KOPT-K1 (cell line): Measurements from ENCODE around the gene OR10H2.
"Not testable (repeated sequence)": the region's sequence is repeated elsewhere in the genome, so short reads cannot be mapped to it uniquely, and the experiment has no call there.

Experiments
- H3K27ac ChIP-seq: fragments of 200-600 bp; sonication (generic); 2 replicates; pipeline ENCODE4 v1.5.1; 2016; ENCODE audit warnings: antibody characterized with exemption, mild to moderate bottlenecking, low read depth, low read length; ENCODE audit not compliant: poor library complexity, severe bottlenecking
- H3K36me3 ChIP-seq: fragments of 200-600 bp; sonication (generic); 2 replicates; pipeline ENCODE4 v1.5.1; 2017; ENCODE audit warnings: antibody characterized with exemption, mild to moderate bottlenecking, low read length, moderate library complexity; ENCODE audit not compliant: insufficient read depth
- H3K9me3 ChIP-seq: fragments of 200-600 bp; sonication (generic); 2 replicates; pipeline ENCODE4 v1.5.1; 2017; ENCODE audit warnings: antibody characterized with exemption, low read length, mild to moderate bottlenecking; ENCODE audit not compliant: insufficient read depth, poor library complexity, severe bottlenecking

OR10H2 gene

GRCh38 chr19:15732388-15732787 is 4.6 kb downstream of the OR10H2 start:
- H3K27ac ChIP-seq: no peak overlapping the region
- H3K9me3 ChIP-seq: peaks cover 7% of the 10 kb centered on the region
- H3K36me3 ChIP-seq: no peaks in the 10 kb centered on the region

GRCh38 chr19:15733895-15734294 is 6.1 kb downstream of the OR10H2 start:
- Histone ChIP-seq H3K9me3 (peaks cover 7% of the 10 kb centered on the region), H3K36me3 (no peaks in the 10 kb centered on the region), H3K27ac (no peak overlapping the region)

GRCh38 chr19:15737722-15738121 is 9.9 kb downstream of the OR10H2 start, which contains the start of gene OR10H3:
TSS of gene OR10H3 (plus strand) at chr19:15737985. CDS start at chr19:15741393, 3,408 bp downstream.
- Histone ChIP-seq H3K36me3 (no peaks in the 10 kb centered on the region), H3K27ac (no peak within 1 kb of the TSS), H3K9me3 (peaks cover 23% of the 10 kb centered on the region)

GRCh38 chr19:15740785-15741184 is 13.0 kb downstream of the OR10H2 start:
- Histone ChIP-seq H3K9me3 (peaks cover 27% of the 10 kb centered on the region), H3K27ac (no peak overlapping the region), H3K36me3 (no peaks in the 10 kb centered on the region)

GRCh38 chr19:15748239-15748638 is 20.4 kb downstream of the OR10H2 start:
- Histone ChIP-seq H3K9me3 (no peaks in the 10 kb centered on the region), H3K27ac (no peak overlapping the region), H3K36me3 (no peaks in the 10 kb centered on the region)

- Histone ChIP-seq H3K36me3 (no peaks in the 10 kb centered on the region), H3K27ac (no peak overlapping the region), H3K9me3 (no peaks in the 10 kb centered on the region)
Measured at GRCh38 chr19:15758379-15758778, 30.6 kb downstream of the OR10H2 start.

GRCh38 chr19:15759962-15760565 is 32.2 kb downstream of the OR10H2 start:
- no peaks in the 10 kb centered on the region for H3K9me3 ChIP-seq
- H3K36me3 ChIP-seq: no peaks in the 10 kb centered on the region
- H3K27ac ChIP-seq: peak overlapping the region; percentile 52

GRCh38 chr19:15769586-15769985 is 41.8 kb downstream of the OR10H2 start:
- Histone ChIP-seq H3K9me3 (no peaks in the 10 kb centered on the region), H3K27ac (no peak overlapping the region), H3K36me3 (no peaks in the 10 kb centered on the region)

- H3K9me3 ChIP-seq, H3K36me3 ChIP-seq, H3K27ac ChIP-seq: not testable (repeated sequence)
Measured at GRCh38 chr19:15774159-15774558, 46.3 kb downstream of the OR10H2 start.

GRCh38 chr19:15775249-15775648 is 47.4 kb downstream of the OR10H2 start:
- Histone ChIP-seq H3K27ac (no peak overlapping the region), H3K9me3 (no peaks in the 10 kb centered on the region), H3K36me3 (no peaks in the 10 kb centered on the region)

- Histone ChIP-seq H3K9me3 (no peaks in the 10 kb centered on the region), H3K36me3 (no peaks in the 10 kb centered on the region), H3K27ac (no peak overlapping the region)
Measured at GRCh38 chr19:15776264-15776663, 48.4 kb downstream of the OR10H2 start.

GRCh38 chr19:15776991-15777970 is 49.5 kb downstream of the OR10H2 start:
- Histone ChIP-seq H3K27ac (no peak overlapping the region), H3K36me3 (no peaks in the 10 kb centered on the region), H3K9me3 (no peaks in the 10 kb centered on the region)
